ENCODE results near the gene BMAL2.

- TF ChIP-seq CTCF (IDR thresholded peaks at IDR 0.05): no peak
- TF ChIP-seq POLR2A (IDR thresholded peaks at IDR 0.05): no peak
Observed at GRCh38 chr12:27319848-27320247, 12.8 kb upstream of the BMAL2 start.
